Ishikawa (cell line): Measurements from ENCODE around the gene KCNG2.

Experiments
- REST ChIP-seq: IDR thresholded peaks from 2 replicates; pipeline ENCODE4 v1.6.1; 2012; ENCODE audit warnings: low read depth, mild to moderate bottlenecking
- TCF12 ChIP-seq: IDR thresholded peaks from 2 replicates; pipeline ENCODE4 v1.6.1; 2012; ENCODE audit warnings: low read depth

DNA sequence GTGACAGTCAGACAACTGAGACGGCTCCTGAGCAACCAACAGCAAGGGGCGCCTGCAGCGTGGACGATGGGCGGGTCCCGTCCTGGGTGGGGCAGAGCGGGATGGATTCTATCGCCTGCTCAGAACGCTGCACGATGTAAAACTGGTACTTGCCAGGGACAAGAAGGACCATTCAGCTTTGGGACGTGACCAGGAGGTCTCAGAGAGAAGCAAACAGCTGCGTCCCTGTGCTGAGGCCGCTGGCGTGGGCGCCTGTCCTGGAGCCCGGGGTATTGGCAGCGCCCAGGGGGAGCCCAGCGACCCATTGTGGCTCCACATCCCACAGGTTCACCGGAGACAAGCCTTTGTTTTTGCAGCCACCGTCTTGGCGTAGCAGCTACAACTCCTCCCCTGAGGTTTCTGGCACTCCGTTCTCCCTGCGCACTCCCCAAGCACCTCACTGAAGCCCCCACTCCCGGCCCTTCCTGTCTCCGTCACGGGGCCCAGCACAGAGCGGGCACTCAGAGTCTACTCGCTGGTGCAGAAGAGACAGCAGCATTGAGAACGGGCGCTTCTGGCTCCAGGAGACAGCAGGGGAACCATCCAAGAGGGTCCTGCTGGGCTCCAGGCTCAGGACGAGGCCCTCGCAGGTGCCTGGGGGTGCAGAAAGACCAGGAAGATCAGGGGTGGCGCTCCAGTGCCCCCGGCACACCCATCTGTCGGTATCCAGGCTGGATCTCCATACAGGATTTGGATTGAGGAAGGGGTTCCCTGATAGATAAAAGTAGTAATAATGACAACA is 22.1 kb upstream of the KCNG2 start:
- TF ChIP-seq TCF12 (no peak), REST (no peak)
